Activated naive CD8-positive, alpha-beta T cell treated with anti-CD3 and anti-CD28 coated beads, Interleukin-2, amount 10 ng/mL, durations not matched to agents 7 days and 5 days (primary cell): ENCODE measurements around the gene ITPRIPL2. TPM values are rescaled to one million over a fixed set of nuclear protein-coding genes. Genes with fewer than 3 reads are reported as not detected.
A peak's percentile ranks its signal among the peaks of the same experiment; 100 is the strongest.

Experiments
- ATAC-seq: fragments of 150-1000 bp; cut with Tn5 transposase; one replicate; pipeline ENCODE4 v1.10.0; 2021; ENCODE audit warnings: low read depth, moderate library complexity
- POLR2A ChIA-PET: fragments of 350-600 bp; sonication (Branson Sonifier 250); formaldehyde crosslinking; loops from one replicate; lab custom pipeline; 2021; ENCODE audit warnings: antibody characterized with exemption; lab: Charles Lee
- DNase-seq: peaks from one replicate; pipeline ENCODE4 v3.0.0; 2021
- H3K27ac Mint-ChIP-seq: one replicate; pipeline ENCODE4 v1.8.0; 2022; ENCODE audit warnings: mild to moderate bottlenecking, mixed read lengths
- H3K27me3 Mint-ChIP-seq: one replicate; pipeline ENCODE4 v1.8.0; 2022; ENCODE audit warnings: mild to moderate bottlenecking, moderate library complexity, mixed read lengths
- H3K36me3 Mint-ChIP-seq: one replicate; pipeline ENCODE4 v1.8.0; 2021; ENCODE audit warnings: mild to moderate bottlenecking, mixed read lengths
- H3K4me1 Mint-ChIP-seq: one replicate; pipeline ENCODE4 v1.8.0; 2021; ENCODE audit warnings: mixed read lengths
- H3K4me3 Mint-ChIP-seq: one replicate; pipeline ENCODE4 v1.8.0; 2022; ENCODE audit warnings: mild to moderate bottlenecking, moderate library complexity, mixed read lengths
- H3K9me3 Mint-ChIP-seq: one replicate; pipeline ENCODE4 v1.8.0; 2021; ENCODE audit warnings: mixed read lengths
- total RNA-seq, 2 experiments: library from RNA; stranded (reverse); gene quantifications; one replicate each; pipeline ENCODE4 v1.2.3, GENCODE V29; 2021

ITPRIPL2 gene
- total RNA-seq = 1 to 10 TPM; 1.0 to 1.4 TPM

- ATAC-seq = no peak
- H3K4me3 Mint-ChIP-seq = peak within 1 kb of the TSS; percentile 62
Observed at GRCh38 chr16:19113577-19114358, at the start of gene ITPRIPL2. TSS of gene ITPRIPL2 (plus strand) at chr16:19113964. CDS start at chr16:19114462, 498 bp downstream.

GRCh38 chr16:19066988-19067348 lies 46.8 kb upstream of the ITPRIPL2 start:
- Mint-ChIP-seq H3K27ac (peak overlapping the region; percentile 91), H3K27me3 (no peaks in the 10 kb centered on the region), H3K4me3 (peak overlapping the region; percentile 90), H3K4me1 (peaks cover 8% of the 10 kb centered on the region), H3K36me3 (no peaks in the 10 kb centered on the region), H3K9me3 (no peaks in the 10 kb centered on the region)
- no peak for DNase-seq
- no peak for ATAC-seq
- POLR2A ChIA-PET = interaction anchor here (0.6 to 1.2 kb wide), 7 partner anchors 9 to 1783 kb away, joined by 3 to 5 read pairs (median 4); partner anchors contain the start of genes ARL6IP1 and VPS35L

More at GRCh38 chr16:19113577-19114358, at the start of gene ITPRIPL2:
- H3K9me3 Mint-ChIP-seq = no peaks in the 10 kb centered on the region
- no peaks in the 10 kb centered on the region for H3K36me3 Mint-ChIP-seq
- peaks cover 30% of the 10 kb centered on the region for H3K27me3 Mint-ChIP-seq
- peak; percentile 40 for DNase-seq
- H3K27ac Mint-ChIP-seq = no peak within 1 kb of the TSS
- POLR2A ChIA-PET = no interaction called here
- H3K4me1 Mint-ChIP-seq = peaks cover 8% of the 10 kb centered on the region

- no peaks in the 10 kb centered on the region for H3K36me3 Mint-ChIP-seq
- no peaks in the 10 kb centered on the region for H3K27me3 Mint-ChIP-seq
- H3K4me3 Mint-ChIP-seq = peak within 1 kb of the TSS; percentile 90
- ATAC-seq (peak; percentile 94), DNase-seq (peak; percentile 96)
- H3K4me1 Mint-ChIP-seq = peaks cover 8% of the 10 kb centered on the region
- POLR2A ChIA-PET = interaction anchor here (0.6 to 1.2 kb wide), 8 partner anchors 9 to 1782 kb away, joined by 3 to 5 read pairs (median 4); partner anchors contain the start of genes ARL6IP1 and VPS35L
- H3K27ac Mint-ChIP-seq = peak within 1 kb of the TSS; percentile 91
- H3K9me3 Mint-ChIP-seq = no peaks in the 10 kb centered on the region
Observed at GRCh38 chr16:19067349-19068236, 46.2 kb upstream of the ITPRIPL2 start, which contains the start of gene COQ7. TSS of gene COQ7 (plus strand) at chr16:19067614. CDS start at chr16:19067665, 51 bp downstream.

- H3K27ac Mint-ChIP-seq = peak overlapping the region; percentile 91
- no peak for DNase-seq
- no peaks in the 10 kb centered on the region for H3K9me3 Mint-ChIP-seq
- H3K4me3 Mint-ChIP-seq = peak overlapping the region; percentile 90
- H3K4me1 Mint-ChIP-seq = peaks cover 8% of the 10 kb centered on the region
- H3K36me3 Mint-ChIP-seq = no peaks in the 10 kb centered on the region
- no peak for ATAC-seq
- POLR2A ChIA-PET = interaction anchor here (0.6 to 1.2 kb wide), 4 partner anchors 143 to 487 kb away, joined by 4 to 5 read pairs (median 4); partner anchors contain the start of gene VPS35L
- H3K27me3 Mint-ChIP-seq = no peaks in the 10 kb centered on the region
Observed at GRCh38 chr16:19068237-19068815, 45.4 kb upstream of the ITPRIPL2 start.

GRCh38 chr16:19071811-19072777 lies 41.7 kb upstream of the ITPRIPL2 start:
- Mint-ChIP-seq H3K4me1 (peaks cover 5% of the 10 kb centered on the region), H3K4me3 (no peak overlapping the region), H3K27ac (no peak overlapping the region), H3K36me3 (peaks cover 3% of the 10 kb centered on the region), H3K9me3 (no peaks in the 10 kb centered on the region), H3K27me3 (no peaks in the 10 kb centered on the region)
- peak; percentile 57 for DNase-seq
- no peak for ATAC-seq
- POLR2A ChIA-PET = no interaction called here

GRCh38 chr16:19073344-19073743 lies 40.4 kb upstream of the ITPRIPL2 start:
- no peak overlapping the region for H3K27ac Mint-ChIP-seq
- POLR2A ChIA-PET = no interaction called here

GRCh38 chr16:19073863-19074262 lies 39.9 kb upstream of the ITPRIPL2 start:
- H3K27me3 Mint-ChIP-seq = no peaks in the 10 kb centered on the region
- ATAC-seq (no peak), DNase-seq (no peak)
- peaks cover 3% of the 10 kb centered on the region for H3K36me3 Mint-ChIP-seq
- no peaks in the 10 kb centered on the region for H3K9me3 Mint-ChIP-seq
- POLR2A ChIA-PET = no interaction called here
- peaks cover under 1% of the 10 kb centered on the region for H3K4me1 Mint-ChIP-seq
- H3K27ac Mint-ChIP-seq = no peak overlapping the region
- no peak overlapping the region for H3K4me3 Mint-ChIP-seq

More at GRCh38 chr16:19073344-19073743, 40.4 kb upstream of the ITPRIPL2 start:
- no peak for ATAC-seq
- Mint-ChIP-seq H3K27me3 (no peaks in the 10 kb centered on the region), H3K36me3 (peaks cover 3% of the 10 kb centered on the region), H3K4me3 (no peak overlapping the region), H3K9me3 (no peaks in the 10 kb centered on the region), H3K4me1 (peaks cover 3% of the 10 kb centered on the region)
- no peak for DNase-seq

- Mint-ChIP-seq H3K27ac (no peak overlapping the region), H3K4me1 (no peaks in the 10 kb centered on the region), H3K9me3 (no peaks in the 10 kb centered on the region), H3K27me3 (no peaks in the 10 kb centered on the region), H3K36me3 (peaks cover 4% of the 10 kb centered on the region), H3K4me3 (no peak overlapping the region)
- no peak for ATAC-seq
- POLR2A ChIA-PET = no interaction called here
- DNase-seq = no peak
Observed at GRCh38 chr16:19075511-19075910, 38.3 kb upstream of the ITPRIPL2 start.

GRCh38 chr16:19077879-19078278 lies 35.9 kb upstream of the ITPRIPL2 start:
- Mint-ChIP-seq H3K4me3 (no peak overlapping the region), H3K9me3 (no peaks in the 10 kb centered on the region), H3K27me3 (no peaks in the 10 kb centered on the region), H3K27ac (no peak overlapping the region), H3K36me3 (peaks cover 12% of the 10 kb centered on the region), H3K4me1 (no peaks in the 10 kb centered on the region)
- DNase-seq (no peak), ATAC-seq (no peak)
- POLR2A ChIA-PET = no interaction called here

GRCh38 chr16:19083670-19084069 lies 30.1 kb upstream of the ITPRIPL2 start:
- no peak for ATAC-seq
- H3K27ac Mint-ChIP-seq = no peak overlapping the region
- POLR2A ChIA-PET = no interaction called here
- no peak overlapping the region for H3K4me3 Mint-ChIP-seq
- peaks cover 3% of the 10 kb centered on the region for H3K4me1 Mint-ChIP-seq
- peaks cover 22% of the 10 kb centered on the region for H3K27me3 Mint-ChIP-seq
- peaks cover 9% of the 10 kb centered on the region for H3K36me3 Mint-ChIP-seq
- no peaks in the 10 kb centered on the region for H3K9me3 Mint-ChIP-seq
- DNase-seq = no peak

- ATAC-seq = no peak
- Mint-ChIP-seq H3K4me1 (peaks cover 3% of the 10 kb centered on the region), H3K4me3 (no peak overlapping the region), H3K27ac (no peak overlapping the region), H3K9me3 (no peaks in the 10 kb centered on the region), H3K36me3 (peaks cover 9% of the 10 kb centered on the region), H3K27me3 (peaks cover 22% of the 10 kb centered on the region)
- no peak for DNase-seq
- POLR2A ChIA-PET = no interaction called here
Observed at GRCh38 chr16:19084139-19084538, 29.6 kb upstream of the ITPRIPL2 start.

- POLR2A ChIA-PET = interaction anchor here (0.5 kb wide), 1 partner anchor 34 kb away, joined by 3 read pairs; no protein-coding TSS in a partner anchor
Observed at GRCh38 chr16:19084879-19085278, 28.9 kb upstream of the ITPRIPL2 start.

More at GRCh38 chr16:19084879-19085278, 28.9 kb upstream of the ITPRIPL2 start:
- Mint-ChIP-seq H3K27ac (no peak overlapping the region), H3K27me3 (peaks cover 22% of the 10 kb centered on the region), H3K4me1 (peaks cover 3% of the 10 kb centered on the region), H3K4me3 (no peak overlapping the region), H3K36me3 (peaks cover 9% of the 10 kb centered on the region), H3K9me3 (no peaks in the 10 kb centered on the region)
- no peak for DNase-seq
- no peak for ATAC-seq
